Stimulated activated effector memory CD8-positive, alpha-beta T cell treated with anti-CD3 and anti-CD28 coated beads, Interleukin-12 subunit alpha, Interleukin-12 subunit beta, amount 100 ng/mL, for 72 hours (primary cell): ENCODE measurements around the gene RASSF8.
"Not testable (repeated sequence)": the region's sequence is repeated elsewhere in the genome, so short reads cannot be mapped to it uniquely, and the experiment has no call there.

Experiments
- ATAC-seq: fragments of 150-1000 bp; cut with Tn5 transposase; 2 replicates; pipeline ENCODE4 v1.10.0; 2021
- DNase-seq, 2 donors: peaks; one replicate each; pipeline ENCODE4 v3.0.0; 2021 to 2022; ENCODE audit warnings: low spot score in 2 of 2
- H3K27ac Mint-ChIP-seq: one replicate; pipeline ENCODE4 v1.8.0; 2022; ENCODE audit warnings: mild to moderate bottlenecking, mixed read lengths
- H3K36me3 Mint-ChIP-seq: one replicate; pipeline ENCODE4 v1.8.0; 2022; ENCODE audit warnings: mild to moderate bottlenecking, mixed read lengths
- H3K4me1 Mint-ChIP-seq: one replicate; pipeline ENCODE4 v1.8.0; 2022; ENCODE audit warnings: mixed read lengths
- H3K4me3 Mint-ChIP-seq: one replicate; pipeline ENCODE4 v1.8.0; 2022; ENCODE audit warnings: mild to moderate bottlenecking, mixed read lengths
- H3K9me3 Mint-ChIP-seq: one replicate; pipeline ENCODE4 v1.8.0; 2022; ENCODE audit warnings: mixed read lengths

Gene RASSF8

DNA sequence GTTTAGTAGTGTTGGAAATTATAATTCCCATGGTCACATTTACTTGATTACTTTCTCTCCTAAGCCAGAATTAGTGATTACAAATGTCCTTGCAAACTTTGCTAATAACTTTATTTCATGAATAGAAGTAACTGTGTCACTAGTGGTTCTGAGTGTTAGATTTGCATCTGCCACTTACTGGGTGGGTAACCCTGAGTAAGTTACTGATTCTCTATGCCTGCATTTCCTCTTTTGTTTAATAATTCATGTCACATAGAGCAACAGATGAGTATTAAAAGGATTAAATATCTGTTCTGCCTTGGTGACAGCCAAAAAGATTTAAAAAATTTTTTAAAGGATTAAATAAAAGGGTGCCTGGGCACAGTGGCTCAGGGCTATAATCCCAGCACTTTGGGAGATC lies 87.7 kb downstream of the RASSF8 start:
- Mint-ChIP-seq H3K4me3 (no peak overlapping the region), H3K4me1 (no peaks in the 10 kb centered on the region), H3K9me3 (no peaks in the 10 kb centered on the region), H3K36me3 (no peaks in the 10 kb centered on the region), H3K27ac (no peak overlapping the region)
- ATAC-seq = no peak
- DNase-seq = no peak

DNA sequence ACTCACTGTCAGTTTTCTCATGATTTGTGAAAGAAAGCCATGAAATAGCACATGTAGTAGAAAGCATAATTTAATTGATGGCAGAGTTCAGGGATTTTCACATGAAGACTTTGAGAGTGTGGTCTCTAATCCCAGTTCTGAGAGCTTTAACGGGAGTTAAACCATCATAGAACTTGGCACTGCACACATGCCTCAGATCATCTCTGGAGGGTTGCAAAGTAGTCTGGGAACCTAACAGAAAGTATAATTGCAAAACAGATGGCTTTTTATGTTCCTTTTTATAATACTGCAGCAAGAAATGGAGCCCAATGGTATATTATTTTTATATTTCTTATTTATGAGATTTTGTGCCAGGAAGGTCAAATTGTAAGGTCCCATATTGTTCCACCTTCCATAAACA lies 88.4 kb downstream of the RASSF8 start:
- ATAC-seq (no peak), DNase-seq (no peak)
- Mint-ChIP-seq H3K4me3 (no peak overlapping the region), H3K27ac (no peak overlapping the region), H3K9me3 (no peaks in the 10 kb centered on the region), H3K36me3 (no peaks in the 10 kb centered on the region), H3K4me1 (no peaks in the 10 kb centered on the region)

DNA sequence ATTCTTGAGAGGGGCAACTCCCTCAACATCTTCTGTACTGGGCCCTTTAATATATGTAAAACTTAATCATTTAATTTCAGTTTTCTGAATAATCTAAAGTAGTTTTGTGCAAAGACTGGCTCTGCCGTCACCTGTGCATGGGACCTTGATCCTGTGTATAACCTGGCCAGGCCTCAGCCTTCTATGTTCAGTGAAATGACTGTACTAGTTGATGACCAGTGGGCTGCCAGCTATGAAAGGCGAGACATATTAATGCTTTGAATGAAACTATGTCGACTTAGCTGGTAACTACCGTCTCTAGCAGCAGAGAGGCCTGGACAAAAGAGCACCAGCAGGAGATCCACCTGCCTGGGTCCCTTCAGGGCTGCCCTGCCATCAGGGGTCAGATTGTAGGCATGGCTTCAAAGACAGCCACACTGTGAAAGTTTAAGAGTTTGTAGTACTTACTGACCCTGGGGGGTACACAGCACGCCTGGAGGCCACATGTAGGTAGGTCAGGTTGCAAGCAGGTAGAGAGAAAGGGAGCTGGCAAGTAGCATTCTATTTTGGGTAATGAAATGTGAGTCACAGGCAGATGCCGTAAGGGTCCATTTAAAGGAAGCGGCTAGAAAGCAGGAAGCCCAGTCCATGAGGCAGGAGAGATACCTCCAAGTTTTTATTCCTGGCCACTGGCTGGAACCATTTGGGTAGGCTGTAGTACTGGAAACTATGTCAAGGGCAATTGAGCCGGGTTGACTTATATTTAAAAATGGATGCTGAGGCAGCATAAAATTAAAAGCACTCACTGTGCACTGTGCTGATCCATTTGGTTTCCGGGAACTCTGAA lies 89.1 kb downstream of the RASSF8 start:
- no peak overlapping the region for H3K27ac Mint-ChIP-seq
- ATAC-seq (no peak), DNase-seq (no peak)
- no peaks in the 10 kb centered on the region for H3K4me1 Mint-ChIP-seq
- H3K36me3 Mint-ChIP-seq = no peaks in the 10 kb centered on the region
- no peak overlapping the region for H3K4me3 Mint-ChIP-seq
- H3K9me3 Mint-ChIP-seq = no peaks in the 10 kb centered on the region

DNA sequence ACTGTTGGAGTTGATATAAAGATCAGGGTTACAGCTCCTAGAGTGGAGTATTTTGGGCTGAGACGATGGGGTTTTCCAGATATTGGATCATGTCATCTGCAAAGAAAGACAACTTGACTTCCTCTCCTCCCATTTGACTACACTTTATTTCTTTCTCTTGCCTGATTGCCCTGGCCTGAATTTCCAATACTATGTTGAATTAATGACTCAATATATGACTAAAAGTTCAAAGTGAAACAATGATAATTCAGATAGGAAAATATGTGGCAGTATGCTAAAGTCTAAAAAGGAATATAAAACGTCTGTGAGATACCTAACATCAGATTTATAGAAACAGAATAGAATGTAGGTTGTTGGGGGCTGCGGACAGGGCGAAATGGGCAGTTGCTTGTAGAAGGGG lies 94.2 kb downstream of the RASSF8 start:
- Mint-ChIP-seq H3K4me1 (no peaks in the 10 kb centered on the region), H3K36me3 (no peaks in the 10 kb centered on the region), H3K4me3 (no peak overlapping the region), H3K9me3 (no peaks in the 10 kb centered on the region), H3K27ac (no peak overlapping the region)
- ATAC-seq = no peak
- no peak for DNase-seq

DNA sequence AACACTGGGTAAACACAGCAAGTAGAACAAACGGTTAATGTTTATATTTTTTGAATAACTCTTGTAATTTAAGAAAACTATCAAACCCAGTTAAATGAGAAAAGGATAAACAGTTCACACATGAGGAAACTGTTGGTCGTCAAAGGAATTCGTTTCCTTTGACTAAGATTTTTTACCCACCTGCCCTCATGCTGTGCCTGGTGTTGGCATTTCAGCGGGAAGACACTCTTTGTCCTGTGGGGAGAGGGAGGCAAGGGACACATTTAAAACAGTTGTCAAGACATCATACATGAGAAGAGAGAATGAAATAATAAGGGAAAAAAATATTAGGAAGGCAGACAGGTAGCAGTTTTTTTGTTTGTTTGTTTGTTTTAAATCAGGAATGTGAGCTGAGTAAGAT lies 95.9 kb downstream of the RASSF8 start:
- DNase-seq (no peak), ATAC-seq (no peak)
- Mint-ChIP-seq H3K27ac (no peak overlapping the region), H3K36me3 (no peaks in the 10 kb centered on the region), H3K4me3 (no peak overlapping the region), H3K9me3 (no peaks in the 10 kb centered on the region), H3K4me1 (no peaks in the 10 kb centered on the region)

DNA sequence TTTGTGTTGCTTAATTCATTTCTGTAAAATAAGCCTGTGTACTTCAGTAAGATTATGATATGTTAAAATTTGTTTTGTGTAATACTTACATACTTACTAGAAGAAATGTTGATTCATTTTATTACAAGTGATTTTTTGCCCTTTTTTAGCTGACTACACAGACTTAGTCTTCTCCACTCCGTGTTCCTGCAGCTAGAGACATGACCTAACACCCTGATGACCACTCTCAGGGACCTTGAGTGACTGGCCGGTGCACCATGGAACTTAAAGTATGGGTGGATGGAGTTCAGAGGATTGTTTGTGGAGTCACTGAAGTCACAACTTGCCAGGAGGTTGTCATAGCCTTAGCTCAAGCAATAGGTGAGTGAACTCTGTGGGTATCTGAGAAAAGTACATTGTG lies 96.6 kb downstream of the RASSF8 start:
- Mint-ChIP-seq H3K27ac (no peak overlapping the region), H3K4me3 (no peak overlapping the region), H3K9me3 (no peaks in the 10 kb centered on the region), H3K36me3 (no peaks in the 10 kb centered on the region), H3K4me1 (no peaks in the 10 kb centered on the region)
- ATAC-seq (no peak), DNase-seq (no peak)

DNA sequence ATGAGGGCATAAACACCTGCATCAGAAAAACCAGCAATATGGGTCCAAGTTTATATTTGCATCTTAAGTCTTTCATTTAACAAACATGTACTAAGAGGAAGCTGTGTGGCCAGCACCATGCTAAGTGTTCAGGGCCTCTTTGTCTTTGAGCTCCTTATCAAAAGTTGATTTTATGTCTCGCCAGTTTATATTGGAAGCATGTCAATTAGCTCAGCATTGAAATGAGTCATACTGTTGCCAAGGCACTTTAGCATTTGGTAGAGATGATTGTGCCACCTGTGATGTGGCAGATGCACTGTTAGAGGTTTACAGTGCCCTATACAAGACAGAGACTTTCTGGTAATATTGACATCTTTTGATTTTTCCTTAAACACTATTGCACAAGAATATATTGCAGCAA lies 97.9 kb downstream of the RASSF8 start:
- H3K4me1 Mint-ChIP-seq = no peaks in the 10 kb centered on the region
- H3K27ac Mint-ChIP-seq = no peak overlapping the region
- no peaks in the 10 kb centered on the region for H3K9me3 Mint-ChIP-seq
- DNase-seq (no peak), ATAC-seq (no peak)
- H3K36me3 Mint-ChIP-seq = no peaks in the 10 kb centered on the region
- H3K4me3 Mint-ChIP-seq = no peak overlapping the region

DNA sequence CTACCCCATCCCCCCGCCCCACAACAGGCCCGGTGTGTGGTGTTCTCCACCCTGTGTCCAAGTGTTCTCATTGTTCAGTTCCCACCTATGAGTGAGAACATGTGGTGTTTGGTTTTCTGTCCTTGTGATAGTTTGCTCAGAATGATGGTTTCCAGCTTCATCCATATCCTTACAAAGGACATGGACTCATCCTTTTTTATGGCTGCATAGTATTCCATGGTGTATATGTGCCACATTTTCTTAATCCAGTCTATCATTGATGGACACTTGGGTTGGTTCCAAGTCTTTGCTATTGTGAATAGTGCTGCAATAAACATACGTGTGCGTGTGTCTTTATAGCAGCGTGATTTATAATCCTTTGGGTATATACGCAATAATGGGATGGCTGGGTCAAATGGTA lies 98.8 kb downstream of the RASSF8 start:
- H3K27ac Mint-ChIP-seq, H3K4me3 Mint-ChIP-seq: not testable (repeated sequence)

DNA sequence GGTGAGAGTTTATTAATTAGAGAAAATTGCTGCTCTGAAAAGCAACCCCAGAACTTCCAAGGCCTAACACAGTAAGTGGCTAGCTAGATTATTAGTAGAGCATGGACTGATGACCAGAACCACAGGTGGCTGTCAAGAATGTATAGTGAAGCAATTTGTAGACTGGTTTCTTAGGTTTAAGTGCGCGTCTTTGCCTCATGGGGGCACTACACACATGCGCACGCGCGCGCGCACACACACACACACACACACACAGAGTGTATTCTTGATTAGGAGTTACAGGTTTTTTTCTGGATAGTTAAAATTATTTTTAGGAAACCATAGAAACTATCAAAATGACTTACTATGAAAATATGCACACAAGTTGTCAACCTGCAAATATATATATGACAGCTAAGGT lies 99.8 kb downstream of the RASSF8 start:
- Mint-ChIP-seq H3K9me3 (no peaks in the 10 kb centered on the region), H3K4me1 (no peaks in the 10 kb centered on the region), H3K4me3 (no peak overlapping the region), H3K27ac (no peak overlapping the region), H3K36me3 (no peaks in the 10 kb centered on the region)
- no peak for ATAC-seq
- DNase-seq = no peak

More for the DNA sequence above, 98.8 kb downstream of the RASSF8 start:
- not testable (repeated sequence) for H3K9me3 Mint-ChIP-seq, ATAC-seq, DNase-seq, H3K4me1 Mint-ChIP-seq, H3K36me3 Mint-ChIP-seq

DNA sequence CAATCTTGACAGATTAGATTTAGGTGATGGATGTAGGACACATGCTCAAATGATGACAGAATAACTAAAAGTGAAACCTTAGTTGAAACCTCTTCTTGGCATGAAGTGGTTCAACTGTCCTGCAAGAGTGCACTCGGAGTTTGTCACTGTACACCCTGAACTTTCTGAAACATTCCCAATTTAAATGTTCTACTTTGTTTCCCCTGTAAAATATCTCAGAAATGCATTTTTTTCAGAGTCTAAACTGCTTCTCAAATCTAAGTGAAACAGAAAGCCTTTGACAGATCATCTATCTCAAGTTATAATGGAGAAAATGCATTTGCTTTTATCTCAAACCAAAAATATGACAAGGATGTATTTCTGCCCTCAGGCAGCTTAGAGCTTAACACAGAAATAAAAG lies 100.3 kb downstream of the RASSF8 start:
- no peaks in the 10 kb centered on the region for H3K4me1 Mint-ChIP-seq
- no peak for ATAC-seq
- H3K4me3 Mint-ChIP-seq = no peak overlapping the region
- no peaks in the 10 kb centered on the region for H3K9me3 Mint-ChIP-seq
- DNase-seq = no peak
- H3K27ac Mint-ChIP-seq = no peak overlapping the region
- no peaks in the 10 kb centered on the region for H3K36me3 Mint-ChIP-seq

DNA sequence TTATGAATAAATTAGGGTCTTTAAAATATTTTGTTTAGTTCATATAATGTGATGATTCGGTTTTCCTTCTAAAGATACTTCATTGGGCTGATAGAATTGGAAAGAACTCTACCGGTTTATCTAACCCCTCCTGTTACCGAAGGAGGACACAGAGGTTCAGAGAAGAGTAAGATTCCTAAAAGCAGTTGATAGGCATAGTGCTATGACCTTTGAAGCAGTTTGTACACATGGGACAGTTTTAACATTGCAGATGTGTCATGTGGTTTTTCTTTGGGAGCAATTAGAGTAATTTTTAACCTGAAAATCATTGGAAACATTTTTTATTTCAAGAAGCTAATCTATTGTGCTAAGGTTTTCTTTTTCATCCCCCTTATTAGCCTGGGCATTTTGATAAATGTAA lies 103.5 kb downstream of the RASSF8 start:
- no peak overlapping the region for H3K4me3 Mint-ChIP-seq

DNA sequence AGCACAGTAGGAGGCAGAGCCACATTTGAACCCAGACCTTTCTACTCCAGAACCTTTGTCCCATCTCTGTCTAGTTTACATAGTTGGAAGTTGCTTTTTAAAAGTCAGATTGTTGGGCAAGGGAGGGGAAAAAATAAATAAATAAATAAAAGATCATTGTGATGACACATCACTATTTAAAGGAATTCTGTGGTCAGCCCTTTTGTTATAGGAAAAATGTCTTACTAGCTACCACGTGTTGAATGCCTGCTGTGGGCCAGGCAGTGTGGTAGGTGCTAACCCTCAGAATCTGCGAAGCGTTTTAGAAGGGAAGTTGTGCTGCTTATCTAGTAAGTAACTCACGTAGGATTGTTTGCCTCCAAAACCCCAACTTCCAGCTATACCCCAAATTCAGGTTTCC lies 104.1 kb downstream of the RASSF8 start:
- Mint-ChIP-seq H3K36me3 (no peaks in the 10 kb centered on the region), H3K4me1 (no peaks in the 10 kb centered on the region), H3K27ac (no peak overlapping the region), H3K9me3 (no peaks in the 10 kb centered on the region), H3K4me3 (no peak overlapping the region)
- DNase-seq = no peak
- no peak for ATAC-seq

More for the DNA sequence above, 103.5 kb downstream of the RASSF8 start:
- Mint-ChIP-seq H3K36me3 (no peaks in the 10 kb centered on the region), H3K4me1 (no peaks in the 10 kb centered on the region), H3K9me3 (no peaks in the 10 kb centered on the region), H3K27ac (no peak overlapping the region)
- ATAC-seq = no peak
- no peak for DNase-seq

DNA sequence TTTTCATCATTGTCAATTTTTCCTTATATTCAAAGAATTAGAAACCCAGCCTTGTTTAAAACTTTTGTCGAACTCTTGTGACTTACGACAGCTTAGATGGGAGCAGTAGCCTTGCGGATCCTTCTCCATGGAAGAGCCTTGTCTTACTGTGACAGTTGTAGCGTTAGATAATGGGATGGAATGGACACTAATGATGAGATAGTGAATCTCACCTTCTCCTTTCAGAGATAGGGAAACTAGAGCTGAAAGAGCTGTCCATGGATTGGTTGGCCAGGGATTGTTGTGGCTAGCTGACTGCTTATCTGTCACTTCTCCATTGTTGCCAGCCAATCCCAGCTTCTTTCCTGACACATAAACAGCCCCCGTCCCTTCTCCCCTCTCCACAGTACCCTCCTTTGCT lies 107.0 kb downstream of the RASSF8 start:
- ATAC-seq (no peak), DNase-seq (no peak)
- no peaks in the 10 kb centered on the region for H3K9me3 Mint-ChIP-seq
- H3K27ac Mint-ChIP-seq = no peak overlapping the region
- no peaks in the 10 kb centered on the region for H3K36me3 Mint-ChIP-seq
- no peak overlapping the region for H3K4me3 Mint-ChIP-seq
- no peaks in the 10 kb centered on the region for H3K4me1 Mint-ChIP-seq

DNA sequence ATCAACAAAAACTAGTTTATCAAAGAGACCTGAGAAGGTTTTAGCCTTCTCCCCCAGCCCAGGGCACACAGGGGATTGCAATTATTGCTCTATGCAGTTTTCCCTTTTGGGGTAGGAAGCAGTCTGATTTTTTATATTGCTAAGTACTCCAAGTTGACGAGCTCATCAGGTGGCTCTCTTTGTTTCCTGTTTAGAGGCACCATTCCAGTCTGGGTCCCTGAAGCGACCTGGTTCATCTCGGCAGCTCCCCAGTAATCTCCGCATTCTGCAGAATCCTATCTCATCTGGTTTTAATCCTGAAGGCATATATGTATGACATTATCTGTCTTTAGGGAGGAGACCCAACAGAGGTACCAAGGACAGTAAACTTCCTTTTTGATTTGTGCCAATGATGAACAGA lies 110.0 kb downstream of the RASSF8 start:
- no peak for DNase-seq
- Mint-ChIP-seq H3K4me3 (no peak overlapping the region), H3K4me1 (no peaks in the 10 kb centered on the region)

DNA sequence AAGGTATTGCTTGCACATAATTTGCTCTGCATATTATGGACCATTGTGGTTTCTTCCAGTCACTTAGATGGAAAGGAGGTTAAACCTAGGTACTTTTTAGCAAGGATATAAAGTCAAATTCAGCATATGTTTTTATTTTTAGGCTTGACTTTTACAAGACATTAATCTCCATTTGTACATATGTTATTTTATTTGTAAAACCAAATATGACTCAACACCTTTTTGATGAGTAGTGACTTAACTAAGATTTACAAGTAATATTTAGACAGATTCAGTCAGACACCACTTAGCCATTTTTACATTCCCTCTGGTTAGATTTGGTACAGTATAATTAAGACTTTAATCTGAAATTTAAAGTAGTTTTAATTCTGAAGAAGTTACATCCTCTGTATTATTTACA lies 111.3 kb downstream of the RASSF8 start:
- Mint-ChIP-seq H3K36me3 (no peaks in the 10 kb centered on the region), H3K9me3 (no peaks in the 10 kb centered on the region), H3K4me3 (no peak overlapping the region), H3K27ac (no peak overlapping the region), H3K4me1 (no peaks in the 10 kb centered on the region)
- DNase-seq = no peak
- ATAC-seq = no peak

More for the DNA sequence above, 110.0 kb downstream of the RASSF8 start:
- no peak for ATAC-seq
- no peaks in the 10 kb centered on the region for H3K36me3 Mint-ChIP-seq
- no peaks in the 10 kb centered on the region for H3K9me3 Mint-ChIP-seq
- no peak overlapping the region for H3K27ac Mint-ChIP-seq

DNA sequence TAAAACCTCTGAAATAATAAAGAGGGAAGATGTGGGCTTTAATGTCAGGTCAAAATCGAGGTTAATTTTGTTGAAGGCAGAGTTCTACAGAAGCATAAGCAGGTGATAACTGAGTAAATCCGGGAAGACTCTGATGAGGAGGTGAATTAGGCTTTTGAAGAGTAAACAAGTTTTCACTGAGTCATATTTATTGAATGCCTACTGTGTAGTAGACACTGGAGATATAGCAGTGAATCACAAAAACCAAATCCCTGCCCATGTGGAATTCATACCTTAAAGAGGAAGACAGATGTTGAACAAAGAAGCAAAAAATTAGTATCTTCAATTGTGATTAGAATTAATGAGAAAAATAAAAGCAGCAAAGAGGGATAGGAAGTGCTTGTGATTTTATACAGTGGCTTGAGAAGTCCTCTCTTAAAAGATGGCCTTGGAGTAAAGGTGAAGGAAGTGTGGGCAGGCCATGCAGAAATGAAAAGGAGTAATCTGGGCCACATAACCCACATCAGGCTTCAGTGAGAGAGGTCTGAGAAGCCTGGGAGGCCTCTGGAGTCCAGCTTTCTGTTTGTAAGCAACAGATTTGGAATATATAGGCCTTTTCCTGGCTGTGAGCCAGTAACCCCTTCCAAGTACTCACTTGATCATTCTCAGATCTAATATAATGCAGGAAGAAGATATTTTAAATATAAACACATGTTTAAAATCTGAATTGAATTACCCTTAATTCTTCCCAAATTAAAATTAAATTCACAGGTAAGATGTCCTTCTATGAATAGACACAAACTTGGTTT lies 119.6 kb downstream of the RASSF8 start:
- Mint-ChIP-seq H3K9me3 (peaks cover 2% of the 10 kb centered on the region), H3K4me1 (no peaks in the 10 kb centered on the region), H3K36me3 (no peaks in the 10 kb centered on the region), H3K27ac (no peak overlapping the region), H3K4me3 (no peak overlapping the region)
- DNase-seq (no peak), ATAC-seq (no peak)
